Right lobe of liver (tissue), 4 donors: Measurements from ENCODE around the gene BEGAIN.

ENCODE experiments used
- CTCF ChIP-seq, 4 donors: fragments of 200-600 bp in 3 of 4; fragments of 450-650 bp in 1 of 4; IDR thresholded peaks; one replicate each; pipeline versions ENCODE4 v1.5.1 to v1.8.0; 2016 to 2022; ENCODE audit warnings: antibody characterized with exemption in 4 of 4, mild to moderate bottlenecking in 2 of 4
- POLR2A ChIP-seq: fragments of 450-650 bp; IDR thresholded peaks from one replicate; pipeline ENCODE4 v1.6.1; 2017; ENCODE audit warnings: antibody characterized with exemption, mild to moderate bottlenecking
- donor health status: DM: no; HTN: no; CAD: no.
- donor health status: DM: no; HTN: no; CAD: no.
- donor health status: DM: no; HTN: yes; CAD: no.

DNA sequence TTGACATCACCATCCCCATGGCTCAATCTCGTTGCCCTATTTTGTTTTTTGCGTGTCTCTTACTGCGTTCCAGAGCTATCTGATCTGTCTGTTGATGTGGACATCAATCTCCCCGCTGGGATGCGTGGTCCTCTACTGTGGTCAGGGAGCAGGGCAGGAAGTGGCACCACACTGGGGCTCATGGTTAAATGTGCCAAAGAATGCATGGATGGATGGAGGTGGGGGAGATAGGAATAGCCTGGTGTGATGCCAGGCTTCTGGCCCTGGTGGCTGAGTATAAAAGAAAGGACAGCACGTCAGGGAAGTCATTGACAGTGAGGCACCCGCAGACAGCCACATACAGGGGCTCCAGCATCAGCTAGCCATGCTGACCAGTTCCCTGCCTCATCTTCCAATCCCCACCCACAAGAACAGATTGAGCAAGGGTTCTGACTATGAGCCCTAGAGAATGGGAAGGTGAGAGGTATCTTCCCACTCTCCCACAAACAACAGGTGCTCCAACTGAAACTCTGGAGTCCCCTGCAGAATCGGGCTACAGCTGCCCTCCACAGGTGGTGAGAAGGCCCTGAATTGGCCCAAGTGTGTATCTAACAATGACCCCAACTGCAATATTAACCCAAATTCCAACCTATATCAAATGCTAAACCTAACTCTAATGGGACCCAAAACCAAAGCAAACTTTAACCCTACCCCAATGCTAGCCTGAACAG, 2.7 kb upstream of the BEGAIN start:
- TF ChIP-seq POLR2A, result no peak
- TF ChIP-seq CTCF (IDR thresholded peaks at IDR 0.05), result no peak
